ENCODE data around the gene EEF1A2. TPM values are rescaled to one million over a fixed set of nuclear protein-coding genes. Genes with fewer than 3 reads are reported as not detected.

Gene EEF1A2
- total RNA-seq, 8 experiments from 2014 or later = 2.8 to 390 (median 139) TPM

- 0% methylated on average over 1 of the region's 36 CpGs; no CpG with 5 or more reads in 9 of the 10 experiments for WGBS, 10 experiments
- peak in 1 of 8 experiments; percentile 2 for ATAC-seq (replicated peaks in 6 of 8)
- in situ Hi-C loops (cut with MboI; ENCODE audit: low pct_unique_long_range_greater_than_20kb in 2 of 9, low sequenced_read_pairs in 9 of 9, unreplicated experiment in 9 of 9) = loop anchor here in 1 of 9 experiments (25.0 kb wide), 1 partner anchor 320 kb away; the partner anchor contains the start of genes ABHD16B and TPD52L2
- peaks cover 9 to 12% of the 10 kb centered on the region in 2 donors for H3K4me1 ChIP-seq (replicated peaks in 1 of 2)
- no peak overlapping the region for H3K4me3 ChIP-seq
- H3K27ac ChIP-seq = no peak overlapping the region
Measured at GRCh38 chr20:63542031-63542559, 43.2 kb upstream of the EEF1A2 start.

- no peak for ATAC-seq (replicated peaks in 6 of 8)
- in situ Hi-C loops (cut with MboI; ENCODE audit: low pct_unique_long_range_greater_than_20kb in 2 of 9, low sequenced_read_pairs in 9 of 9, unreplicated experiment in 9 of 9) = loop anchor here in 1 of 9 experiments (25.0 kb wide), 1 partner anchor 321 kb away; the partner anchor contains the start of genes ABHD16B and TPD52L2
- peaks cover 9 to 10% of the 10 kb centered on the region in 2 donors for H3K4me1 ChIP-seq (replicated peaks in 1 of 2)
- H3K4me3 ChIP-seq = no peak overlapping the region
- WGBS, 10 experiments = 98 to 100% methylated on average over 3 to 8 of the region's 28 CpGs; no CpG with 5 or more reads in 8 of the 10 experiments
- no peak overlapping the region for H3K27ac ChIP-seq
Measured at GRCh38 chr20:63541371-63541770, 42.5 kb upstream of the EEF1A2 start.

- in situ Hi-C loops (cut with MboI; ENCODE audit: low pct_unique_long_range_greater_than_20kb in 2 of 9, low sequenced_read_pairs in 9 of 9, unreplicated experiment in 9 of 9) = loop anchor here in 1 of 9 experiments (25.0 kb wide), 1 partner anchor 322 kb away; the partner anchor contains the start of genes ABHD16B and TPD52L2
- Histone ChIP-seq H3K4me1 (replicated peaks in 1 of 2) (peaks cover 9 to 10% of the 10 kb centered on the region in 2 donors), H3K27ac (peak overlapping the region in 1 of 2 donors; percentile 34), H3K4me3 (no peak overlapping the region)
- ATAC-seq (replicated peaks in 6 of 8) = peak in 6 of 8 experiments; percentile 4 to 84 (median 74)
- 16 to 100% (median 57%) methylated on average over 2 to 15 of the region's 49 CpGs; no CpG with 5 or more reads in 5 of the 10 experiments for WGBS, 10 experiments
Measured at GRCh38 chr20:63540417-63541186, 41.7 kb upstream of the EEF1A2 start.

GRCh38 chr20:63539441-63540370, 40.8 kb upstream of the EEF1A2 start:
- no peak overlapping the region for H3K4me3 ChIP-seq
- in situ Hi-C loops (cut with MboI; ENCODE audit: low pct_unique_long_range_greater_than_20kb in 2 of 9, low sequenced_read_pairs in 9 of 9, unreplicated experiment in 9 of 9) = loop anchor here in 1 of 9 experiments (25.0 kb wide), 1 partner anchor 323 kb away; the partner anchor contains the start of genes ABHD16B and TPD52L2

GRCh38 chr20:63539092-63539430, 40.2 kb upstream of the EEF1A2 start:
- Histone ChIP-seq H3K27ac (no peak overlapping the region), H3K4me3 (no peak overlapping the region), H3K4me1 (replicated peaks in 1 of 2) (peaks cover 18 to 21% of the 10 kb centered on the region in 2 donors)
- in situ Hi-C loops (cut with MboI; ENCODE audit: low pct_unique_long_range_greater_than_20kb in 2 of 9, low sequenced_read_pairs in 9 of 9, unreplicated experiment in 9 of 9) = loop anchor here in 1 of 9 experiments (25.0 kb wide), 1 partner anchor 323 kb away; the partner anchor contains the start of genes ABHD16B and TPD52L2
- WGBS, 10 experiments = 83 to 93% (median 86%) methylated on average over 2 to 10 of the region's 12 CpGs; no CpG with 5 or more reads in 7 of the 10 experiments
- ATAC-seq (replicated peaks in 6 of 8) = no peak

More at GRCh38 chr20:63539441-63540370, 40.8 kb upstream of the EEF1A2 start:
- Histone ChIP-seq H3K27ac (peak overlapping the region in 1 of 2 donors; percentile 27), H3K4me1 (replicated peaks in 1 of 2) (peaks cover 16 to 17% of the 10 kb centered on the region in 2 donors)
- 100% methylated on average over 5 of the region's 29 CpGs; no CpG with 5 or more reads in 9 of the 10 experiments for WGBS, 10 experiments
- ATAC-seq (replicated peaks in 6 of 8) = no peak

GRCh38 chr20:63538204-63539091, 39.6 kb upstream of the EEF1A2 start:
- peak; percentile 5 to 48 (median 16) for ATAC-seq (replicated peaks in 6 of 8)
- peaks cover 18 to 21% of the 10 kb centered on the region in 2 donors for H3K4me1 ChIP-seq (replicated peaks in 1 of 2)
- H3K4me3 ChIP-seq = peak overlapping the region in 2 of 5 donors; percentile 7 to 12
- WGBS, 10 experiments = 83% methylated on average over 2 of the region's 27 CpGs; no CpG with 5 or more reads in 9 of the 10 experiments
- in situ Hi-C loops (cut with MboI; ENCODE audit: low pct_unique_long_range_greater_than_20kb in 2 of 9, low sequenced_read_pairs in 9 of 9, unreplicated experiment in 9 of 9) = loop anchor here in 1 of 9 experiments (25.0 kb wide), 1 partner anchor 324 kb away; the partner anchor contains the start of genes ABHD16B and TPD52L2
- H3K27ac ChIP-seq = no peak overlapping the region

GRCh38 chr20:63537525-63538203, 38.8 kb upstream of the EEF1A2 start:
- in situ Hi-C loops (cut with MboI; ENCODE audit: low pct_unique_long_range_greater_than_20kb in 2 of 9, low sequenced_read_pairs in 9 of 9, unreplicated experiment in 9 of 9) = loop anchor here in 1 of 9 experiments (25.0 kb wide), 1 partner anchor 325 kb away; the partner anchor contains the start of genes ABHD16B and TPD52L2
- H3K4me3 ChIP-seq = peak overlapping the region in 2 of 5 donors; percentile 7 to 12
- WGBS, 10 experiments = 100% methylated on average over 1 to 2 of the region's 34 CpGs; no CpG with 5 or more reads in 8 of the 10 experiments
- no peak overlapping the region for H3K27ac ChIP-seq
- peak; percentile 58 to 92 (median 70) for ATAC-seq (replicated peaks in 6 of 8)
- H3K4me1 ChIP-seq (replicated peaks in 1 of 2) = peaks cover 18 to 21% of the 10 kb centered on the region in 2 donors

- Histone ChIP-seq H3K4me1 (replicated peaks in 1 of 2) (peaks cover 18 to 21% of the 10 kb centered on the region in 2 donors), H3K4me3 (peak within 1 kb of the TSS in 2 of 5 donors; percentile 7 to 12), H3K27ac (no peak within 1 kb of the TSS)
- in situ Hi-C loops (cut with MboI; ENCODE audit: low pct_unique_long_range_greater_than_20kb in 2 of 9, low sequenced_read_pairs in 9 of 9, unreplicated experiment in 9 of 9) = loop anchor here in 1 of 9 experiments (25.0 kb wide), 1 partner anchor 325 kb away; the partner anchor contains the start of genes ABHD16B and TPD52L2
- WGBS, 10 experiments = 40 to 93% (median 72%) methylated on average over 2 to 10 of the region's 29 CpGs; no CpG with 5 or more reads in 6 of the 10 experiments
- ATAC-seq (replicated peaks in 6 of 8) = no peak
Measured at GRCh38 chr20:63536997-63537524, 38.2 kb upstream of the EEF1A2 start, which contains the start of gene PTK6. PTK6 (minus strand) TSS chr20:63537376; CDS start chr20:63537314, 62 bp downstream.

- WGBS, 10 experiments = 18 to 100% (median 57%) methylated on average over 1 to 3 of the region's 35 CpGs; no CpG with 5 or more reads in 6 of the 10 experiments
- Histone ChIP-seq H3K4me1 (replicated peaks in 1 of 2) (peaks cover 18 to 21% of the 10 kb centered on the region in 2 donors), H3K27ac (no peak overlapping the region), H3K4me3 (no peak overlapping the region)
- no peak for ATAC-seq (replicated peaks in 6 of 8)
- in situ Hi-C loops (cut with MboI; ENCODE audit: low pct_unique_long_range_greater_than_20kb in 2 of 9, low sequenced_read_pairs in 9 of 9, unreplicated experiment in 9 of 9) = loop anchor here in 1 of 9 experiments (25.0 kb wide), 1 partner anchor 326 kb away; the partner anchor contains the start of genes ABHD16B and TPD52L2
Measured at GRCh38 chr20:63536241-63536977, 37.5 kb upstream of the EEF1A2 start.

All from motor neuron (in vitro differentiated cells).